HepG2 (cell line): Measurements from ENCODE around the gene ERBB4. TPM values are rescaled to one million over a fixed set of nuclear protein-coding genes. Genes with fewer than 3 reads are reported as not detected.

Source experiments
- ATAC-seq: fragments of 200-7000 bp; cut with Tn5 transposase; 3 replicates; pipeline ENCODE4 v1.9.1; 2020; ENCODE audit warnings: mild to moderate bottlenecking, moderate library complexity
- BruUV-seq: library from RNA; stranded (reverse); fragments of 400-500 nt; replicated peaks from 2 replicates; lab custom pipeline; 2021; lab: Mats Ljungman, UMichigan
- CTCF ChIA-PET: fragments of 300-600 bp; formaldehyde crosslinking; extraction: SDS; loops from one replicate; lab custom pipeline; 2021; ENCODE audit warnings: low total read pairs, inconsistent platforms, low intra/inter-chr PET ratio; lab: Yijun Ruan, JAX
- POLR2A ChIA-PET: fragments of 350-600 bp; sonication (Branson Sonifier 250); formaldehyde crosslinking; loops from one replicate; lab custom pipeline; 2020; ENCODE audit warnings: antibody characterized with exemption, inconsistent platforms; lab: Yijun Ruan, JAX
- DNase-seq: peaks from one replicate; pipeline ENCODE4 v3.0.0-alpha.2; 2015; ENCODE audit warnings: low spot score
- FAIRE-seq: peaks from 3 replicates; lab custom pipeline; 2011; peaks lifted over from hg19 to GRCh38; lab: Jason Lieb, UNC
- H2AFZ ChIP-seq: one replicate; pipeline ENCODE4 v1.6.1; 2011; ENCODE audit warnings: low read length, inconsistent platforms
- H3K27ac ChIP-seq: fragments of 300-600 bp; 3 replicates; pipeline ENCODE4 v1.8.0; 2011; ENCODE audit warnings: mixed run types, mild to moderate bottlenecking, mixed read lengths, low read length, inconsistent platforms; ENCODE audit not compliant: insufficient read depth; ENCODE audit errors: extremely low read length
- H3K27me3 ChIP-seq, 2 experiments: fragments of 200-600 bp in 1 of 2; 2 replicates in 1 of 2; 3 replicates in 1 of 2; pipeline versions ENCODE4 v1.6.0 to v1.8.0; 2011; ENCODE audit warnings: low read length in 2 of 2, mild to moderate bottlenecking in 2 of 2, moderate library complexity in 2 of 2, inconsistent platforms in 1 of 2; ENCODE audit not compliant: insufficient read depth in 2 of 2, control insufficient read depth in 1 of 2
- H3K36me3 ChIP-seq, 2 experiments: fragments of 200-600 bp in 1 of 2; replicated peaks in 1 of 2; 2 replicates in 1 of 2; 3 replicates in 1 of 2; pipeline versions ENCODE4 v1.5.1 to v1.8.0; 2011; ENCODE audit warnings: low read length in 2 of 2, inconsistent platforms in 1 of 2; ENCODE audit not compliant: insufficient read depth in 2 of 2, control insufficient read depth in 1 of 2
- H3K4me1 ChIP-seq: 2 replicates; pipeline ENCODE4 v1.5.1; 2012; ENCODE audit warnings: low read length, inconsistent platforms; ENCODE audit not compliant: insufficient read depth
- H3K4me2 ChIP-seq: 2 replicates; pipeline ENCODE4 v1.6.0; 2011; ENCODE audit warnings: low read depth, low read length, inconsistent platforms
- H3K4me3 ChIP-seq, 3 experiments: fragments of 200-600 bp in 1 of 3; sonication (generic), shearing (Covaris generic) in 1 of 3; replicated peaks in 1 of 3; 2 replicates each; pipeline ENCODE4 v1.5.1; 2011 to 2016; ENCODE audit warnings: low read length in 3 of 3, inconsistent platforms in 2 of 3, low read depth in 2 of 3, mild to moderate bottlenecking in 2 of 3, control low read depth in 1 of 3, mixed read lengths in 1 of 3; ENCODE audit not compliant: insufficient read depth in 1 of 3
- H3K79me2 ChIP-seq: one replicate; pipeline ENCODE4 v1.6.1; 2011; ENCODE audit warnings: low read length, inconsistent platforms; ENCODE audit not compliant: insufficient read depth
- H3K9ac ChIP-seq: 2 replicates; pipeline ENCODE4 v1.6.0; 2011; ENCODE audit warnings: mild to moderate bottlenecking, low read depth, low read length, inconsistent platforms; ENCODE audit not compliant: insufficient read depth
- H3K9me3 ChIP-seq: 2 replicates; pipeline ENCODE4 v1.5.1; 2012; ENCODE audit warnings: mild to moderate bottlenecking, low read length
- H4K20me1 ChIP-seq: 2 replicates; pipeline ENCODE4 v1.6.0; 2011; ENCODE audit warnings: inconsistent platforms, mild to moderate bottlenecking, low read length, moderate library complexity; ENCODE audit not compliant: insufficient read depth
- ZNF12 ChIP-seq: sonication (generic); formaldehyde crosslinking; IDR thresholded peaks from 2 replicates; pipeline ENCODE4 v1.5.0; 2020; ENCODE audit warnings: missing genetic modification reagents
- ZNF407 ChIP-seq: sonication (generic); formaldehyde crosslinking; IDR thresholded peaks from one replicate; pipeline ENCODE4 v1.5.1; 2020; ENCODE audit warnings: mild to moderate bottlenecking, missing genetic modification reagents; ENCODE audit errors: not compliant biosample characterization
- ZNF576 ChIP-seq: sonication (generic); formaldehyde crosslinking; IDR thresholded peaks from 2 replicates; pipeline ENCODE4 v1.4.0; 2020; ENCODE audit warnings: mild to moderate bottlenecking, missing genetic modification reagents
- ZNF615 ChIP-seq: sonication (generic); formaldehyde crosslinking; IDR thresholded peaks from 2 replicates; pipeline ENCODE4 v1.5.0; 2020; ENCODE audit warnings: mild to moderate bottlenecking, missing genetic modification reagents, borderline replicate concordance
- ZNF781 ChIP-seq: sonication (generic); formaldehyde crosslinking; IDR thresholded peaks from 2 replicates; pipeline ENCODE4 v1.5.1; 2020; ENCODE audit warnings: borderline replicate concordance, mild to moderate bottlenecking, missing genetic modification reagents; ENCODE audit errors: not compliant biosample characterization
- WGBS: methylation state at CpG from one replicate; pipeline ENCODE4 v1.1.6; 2017; ENCODE audit warnings: low lambda C conversion rate; 5-methylcytosine and 5-hydroxymethylcytosine counted together
- in situ Hi-C: cut with HindIII; loops from 2 replicates; pipeline ENCODE4 v1.10.0; 2017; ENCODE audit warnings: low pct_unique_long_range_greater_than_20kb; ENCODE audit not compliant: extremely low pct_ligation_motif_present
- intact Hi-C: fragments of 100-400 bp; cut with micrococcal nuclease; formaldehyde crosslinking; loops from one replicate; pipeline ENCODE4 v1.10.0; 2022; ENCODE audit not compliant: unreplicated experiment
- polyA plus RNA-seq, 8 experiments: library from polyadenylated mRNA; depleted of rRNA in 3 of 8; stranded (reverse) in 7 of 8; unstranded in 1 of 8; fragments of >200 nt; fragmentation: Illumina TruSeq in 4 of 8; extraction: Trizol in 4 of 8; gene quantifications; 2 replicates each; pipeline versions ENCODE4 v1.2.1 to v1.2.3, GENCODE V29; 2011 to 2016; ENCODE audit warnings: low read depth in 4 of 8, missing spikeins in 1 of 8, mixed read lengths in 1 of 8; ENCODE audit not compliant: insufficient read depth in 1 of 8
- total RNA-seq, 5 experiments: library from RNA; depleted of rRNA; stranded (reverse); fragments of >200 nt; fragmentation: Illumina TruSeq; extraction: Trizol; gene quantifications; 2 replicates each; pipeline ENCODE4 v1.2.3, GENCODE V29; 2016; ENCODE audit warnings: low read depth in 1 of 5

Gene ERBB4
- total and polyA plus RNA-seq, 2 of the 13 experiments (the other 11 are each of a cell fraction or from before 2014, with no cell fraction given) = not detected

- WGBS = 2% methylated on average over 2 of the region's 2 CpGs
- Histone ChIP-seq H3K79me2 (no peaks in the 10 kb centered on the region), H3K4me1 (no peaks in the 10 kb centered on the region), H4K20me1 (no peaks in the 10 kb centered on the region), H3K4me2 (no peak overlapping the region), H3K27me3 (no peaks in the 10 kb centered on the region), H2AFZ (no peak overlapping the region), H3K36me3 (no peaks in the 10 kb centered on the region), H3K27ac (no peak overlapping the region), H3K9ac (no peak overlapping the region), H3K9me3 (no peaks in the 10 kb centered on the region), H3K4me3 (no peak overlapping the region)
- BruUV-seq = no TSS peak
- in situ Hi-C loops (loop anchor here (10.0 kb wide), 1 partner anchor 402 kb away; no protein-coding TSS in a partner anchor), intact Hi-C loops (no loop called here)
- CTCF ChIA-PET = no interaction called here
- FAIRE-seq (no peak), ATAC-seq (no peak), DNase-seq (no peak)
- POLR2A ChIA-PET = no interaction called here
- TF ChIP-seq ZNF407 (CRISPR knock-in tag) (no peak), ZNF615 (no peak), ZNF781 (CRISPR knock-in tag) (no peak), ZNF12 (no peak), ZNF576 (CRISPR knock-in tag) (no peak)
- TF ChIP-seq, all 625 proteins: peak for 0
These were observed 396.0 kb downstream of the ERBB4 start for GRCh38 chr2:212142631-212143030.
